HG02884 (cell line): ENCODE results near the gene RUFY4.

ENCODE experiments used
- ATAC-seq: cut with Tn5 transposase; IDR thresholded peaks from one replicate; pipeline ENCODE4 v1.9.1; 2021; ENCODE audit warnings: mild to moderate bottlenecking, moderate library complexity; ENCODE audit not compliant: unreplicated experiment

The RUFY4 gene

GRCh38 chr2:218059289-218059688, 9.8 kb upstream of the RUFY4 start:
- no peak for ATAC-seq

- ATAC-seq = no peak
Observed at GRCh38 chr2:218060118-218060517, 8.9 kb upstream of the RUFY4 start.

GRCh38 chr2:218060950-218061660, 7.9 kb upstream of the RUFY4 start:
- ATAC-seq = no peak

GRCh38 chr2:218063486-218063885, 5.6 kb upstream of the RUFY4 start:
- ATAC-seq = peak; percentile 91

- no peak for ATAC-seq
Observed at GRCh38 chr2:218063896-218064295, 5.2 kb upstream of the RUFY4 start.

- ATAC-seq = no peak
Observed at GRCh38 chr2:218065239-218066006, 3.6 kb upstream of the RUFY4 start.

- no peak for ATAC-seq
Observed at GRCh38 chr2:218066926-218067515, 2.0 kb upstream of the RUFY4 start.

- ATAC-seq = no peak
Observed at GRCh38 chr2:218067523-218067922, 1.5 kb upstream of the RUFY4 start.

- no peak for ATAC-seq
Observed at GRCh38 chr2:218069606-218070300, 700 bp downstream of the RUFY4 start.

- no peak for ATAC-seq
Observed at GRCh38 chr2:218070587-218070986, 1.5 kb downstream of the RUFY4 start.

GRCh38 chr2:218071218-218071937, 2.3 kb downstream of the RUFY4 start:
- no peak for ATAC-seq

- no peak for ATAC-seq
Observed at GRCh38 chr2:218072002-218072401, 2.9 kb downstream of the RUFY4 start.

GRCh38 chr2:218072478-218073024, 3.5 kb downstream of the RUFY4 start:
- ATAC-seq = no peak

- ATAC-seq = no peak
Observed at GRCh38 chr2:218073185-218073584, 4.1 kb downstream of the RUFY4 start.

GRCh38 chr2:218074031-218074430, 5.0 kb downstream of the RUFY4 start:
- ATAC-seq = no peak

- ATAC-seq = no peak
Observed at GRCh38 chr2:218075975-218076811, 7.1 kb downstream of the RUFY4 start.

GRCh38 chr2:218077464-218078216, 8.6 kb downstream of the RUFY4 start:
- ATAC-seq = no peak

- no peak for ATAC-seq
Observed at GRCh38 chr2:218079943-218080913, 11.2 kb downstream of the RUFY4 start.
